ENCODE results near the gene ZNF202.

DNA sequence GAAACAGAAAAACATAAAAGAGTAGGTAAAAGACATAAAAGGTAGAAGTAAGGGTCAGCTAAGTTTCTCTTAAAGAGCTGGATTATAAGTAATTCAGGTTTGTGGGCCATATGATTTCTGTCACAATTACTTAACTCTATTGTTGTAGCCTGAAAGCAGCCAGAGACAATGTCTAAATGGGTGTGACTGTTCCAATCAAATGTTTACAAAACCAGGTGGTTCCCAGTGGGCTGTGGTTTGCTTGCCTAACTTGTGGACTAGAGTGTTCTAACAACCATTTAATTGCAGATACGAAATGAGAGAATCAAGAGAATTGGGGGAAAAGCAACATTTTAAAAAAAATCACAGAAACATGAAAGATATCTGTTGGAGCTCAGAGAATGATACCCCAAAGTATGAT is 42.1 kb upstream of the ZNF202 start:
- TF ChIP-seq, protein P1, sequence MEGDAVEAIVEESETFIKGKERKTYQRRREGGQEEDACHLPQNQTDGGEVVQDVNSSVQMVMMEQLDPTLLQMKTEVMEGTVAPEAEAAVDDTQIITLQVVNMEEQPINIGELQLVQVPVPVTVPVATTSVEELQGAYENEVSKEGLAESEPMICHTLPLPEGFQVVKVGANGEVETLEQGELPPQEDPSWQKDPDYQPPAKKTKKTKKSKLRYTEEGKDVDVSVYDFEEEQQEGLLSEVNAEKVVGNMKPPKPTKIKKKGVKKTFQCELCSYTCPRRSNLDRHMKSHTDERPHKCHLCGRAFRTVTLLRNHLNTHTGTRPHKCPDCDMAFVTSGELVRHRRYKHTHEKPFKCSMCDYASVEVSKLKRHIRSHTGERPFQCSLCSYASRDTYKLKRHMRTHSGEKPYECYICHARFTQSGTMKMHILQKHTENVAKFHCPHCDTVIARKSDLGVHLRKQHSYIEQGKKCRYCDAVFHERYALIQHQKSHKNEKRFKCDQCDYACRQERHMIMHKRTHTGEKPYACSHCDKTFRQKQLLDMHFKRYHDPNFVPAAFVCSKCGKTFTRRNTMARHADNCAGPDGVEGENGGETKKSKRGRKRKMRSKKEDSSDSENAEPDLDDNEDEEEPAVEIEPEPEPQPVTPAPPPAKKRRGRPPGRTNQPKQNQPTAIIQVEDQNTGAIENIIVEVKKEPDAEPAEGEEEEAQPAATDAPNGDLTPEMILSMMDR (IDR thresholded peaks at IDR 0.05; ENCODE audit: low read length): no peak
- TF ChIP-seq EZH2 (optimal IDR thresholded peaks at IDR 0.05; ENCODE audit: low read depth, low read length): no peak
- no peak for TF ChIP-seq EZH2phosphoT487 (IDR thresholded peaks at IDR 0.05; ENCODE audit: low read length)

Data from MM.1S (cell line).